Endothelial cell of umbilical vein (primary cell): ENCODE results near the gene CCBE1. TPM values are rescaled to one million over a fixed set of nuclear protein-coding genes. Genes with fewer than 3 reads are reported as not detected.

Experiments
- BruUV-seq: library from RNA; stranded (reverse); fragments of 400-500 nt; replicated peaks from 2 replicates; lab custom pipeline; 2021; lab: Mats Ljungman, UMichigan
- CTCF ChIA-PET: fragments of 300-600, 350-600 bp; sonication (Branson Sonifier 250); formaldehyde crosslinking; loops from one replicate; lab custom pipeline; 2021; ENCODE audit warnings: antibody characterized with exemption, inconsistent platforms; lab: Charles Lee
- POLR2A ChIA-PET: fragments of 300-600, 350-600 bp; sonication (Branson Sonifier 250); formaldehyde crosslinking; loops from one replicate; lab custom pipeline; 2021; ENCODE audit warnings: antibody characterized with exemption, inconsistent platforms; lab: Charles Lee
- DNase-seq: peaks from one replicate; pipeline ENCODE4 v3.0.0-alpha.2; 2011; ENCODE audit warnings: low read depth, low spot score
- FAIRE-seq: peaks from 2 replicates; lab custom pipeline; 2011; peaks lifted over from hg19 to GRCh38; lab: Jason Lieb, UNC
- H2AFZ ChIP-seq: 2 replicates; pipeline ENCODE4 v1.6.0; 2012; ENCODE audit warnings: low read depth, low read length, control low read depth, inconsistent platforms
- H3K27ac ChIP-seq: 2 replicates; pipeline ENCODE4 v1.5.1; 2011; ENCODE audit warnings: low read depth, mild to moderate bottlenecking, control low read depth, low read length, moderate library complexity; ENCODE audit not compliant: insufficient read depth
- H3K27me3 ChIP-seq, 2 experiments: 2 replicates each; pipeline versions ENCODE4 v1.6.0 to v1.6.1; 2011; ENCODE audit warnings: low read length in 2 of 2, mixed read lengths in 1 of 2; ENCODE audit not compliant: control insufficient read depth in 2 of 2, insufficient read depth in 2 of 2
- H3K36me3 ChIP-seq, 2 experiments: 2 replicates in 1 of 2; 3 replicates in 1 of 2; pipeline ENCODE4 v1.5.1; 2011; ENCODE audit warnings: low read length in 2 of 2, mild to moderate bottlenecking in 1 of 2, moderate library complexity in 1 of 2; ENCODE audit not compliant: control insufficient read depth in 2 of 2, insufficient read depth in 2 of 2; ENCODE audit errors: extremely low read depth in 1 of 2
- H3K4me1 ChIP-seq: 3 replicates; pipeline ENCODE4 v1.5.1; 2011; ENCODE audit warnings: mild to moderate bottlenecking, low read length; ENCODE audit not compliant: control insufficient read depth, insufficient read depth; ENCODE audit errors: extremely low read depth
- H3K4me2 ChIP-seq: 2 replicates; pipeline ENCODE4 v1.6.1; 2011; ENCODE audit warnings: low read length, control low read depth, mixed read lengths; ENCODE audit not compliant: insufficient read depth
- H3K4me3 ChIP-seq, 3 experiments: fragments of 200-600 bp in 1 of 3; sonication (generic), shearing (Covaris generic) in 1 of 3; replicated peaks in 1 of 3; 2 replicates each; pipeline ENCODE4 v1.5.1; 2011 to 2016; ENCODE audit warnings: control low read depth in 3 of 3, low read length in 3 of 3, mild to moderate bottlenecking in 2 of 3, inconsistent platforms in 1 of 3, low read depth in 1 of 3, moderate library complexity in 1 of 3; ENCODE audit not compliant: insufficient read depth in 1 of 3
- H3K79me2 ChIP-seq: 2 replicates; pipeline ENCODE4 v1.6.0; 2012; ENCODE audit warnings: low read length, inconsistent platforms; ENCODE audit not compliant: control insufficient read depth, insufficient read depth
- H3K9ac ChIP-seq: replicated peaks from 2 replicates; pipeline ENCODE3; 2011; ENCODE audit warnings: low read length, control low read depth; ENCODE audit not compliant: insufficient read depth; ENCODE audit errors: extremely low read depth
- H3K9me1 ChIP-seq: replicated peaks from 3 replicates; pipeline ENCODE4 v1.6.0; 2011; ENCODE audit warnings: mild to moderate bottlenecking, low read length; ENCODE audit not compliant: control insufficient read depth, insufficient read depth; ENCODE audit errors: extremely low read depth
- H3K9me3 ChIP-seq: replicated peaks from 2 replicates; pipeline ENCODE4 v1.5.1; 2012; ENCODE audit warnings: low read length, inconsistent platforms; ENCODE audit not compliant: control insufficient read depth, insufficient read depth
- H4K20me1 ChIP-seq: replicated peaks from 2 replicates; pipeline ENCODE3; 2011; ENCODE audit warnings: mild to moderate bottlenecking, low read length; ENCODE audit not compliant: control insufficient read depth, insufficient read depth; ENCODE audit errors: extremely low read depth
- CTCF ChIP-seq, 2 donors: IDR thresholded peaks; 1 replicate in 1 of 2; 2 replicates in 1 of 2; pipeline ENCODE4 v1.5.1; 2011; ENCODE audit warnings: low read length in 2 of 2, mild to moderate bottlenecking in 2 of 2, moderate library complexity in 2 of 2, control low read depth in 1 of 2, inconsistent platforms in 1 of 2, low read depth in 1 of 2; ENCODE audit not compliant: insufficient read depth in 1 of 2; ENCODE audit errors: extremely low read depth in 1 of 2
- EZH2 ChIP-seq: IDR thresholded peaks from 2 replicates; pipeline ENCODE4 v1.6.1; 2012; ENCODE audit warnings: borderline replicate concordance, low read depth, mild to moderate bottlenecking, moderate library complexity, low read length, inconsistent platforms; ENCODE audit not compliant: severe bottlenecking
- MAX ChIP-seq: IDR thresholded peaks from 2 replicates; pipeline ENCODE4 v1.6.1; 2011; ENCODE audit not compliant: insufficient read depth, insufficient read length
- POLR2A ChIP-seq: IDR thresholded peaks from 2 replicates; pipeline ENCODE4 v1.6.1; 2012; ENCODE audit warnings: low read depth, mild to moderate bottlenecking, control low read depth, low read length
- POLR2AphosphoS5 ChIP-seq: IDR thresholded peaks from 2 replicates; pipeline ENCODE4 v1.6.1; 2012; ENCODE audit warnings: low read depth, mild to moderate bottlenecking, control low read depth, low read length, moderate library complexity; ENCODE audit not compliant: insufficient read depth
- dilution Hi-C: fragments of 300-500 bp; cut with MboI; formaldehyde crosslinking; loops from one replicate; pipeline ENCODE4 v1.15.0; 2019; ENCODE audit warnings: low sequenced_read_pairs; ENCODE audit not compliant: extremely low pct_ligation_motif_present
- intact Hi-C: fragments of 100-400 bp; cut with micrococcal nuclease; formaldehyde crosslinking; loops from one replicate; pipeline ENCODE4 v1.10.0; 2022
- polyA plus RNA-seq, 4 experiments: library from polyadenylated mRNA; depleted of rRNA in 3 of 4; stranded (reverse) in 3 of 4; unstranded in 1 of 4; fragments of >200 nt; gene quantifications; 2 replicates each; pipeline versions ENCODE4 v1.2.1 to v1.2.3, GENCODE V29; 2011 to 2012; ENCODE audit warnings: missing spikeins in 1 of 4
- total RNA-seq: library from RNA; stranded (reverse); gene quantifications from 2 replicates; pipeline ENCODE4 v1.2.3, GENCODE V29; 2021

Gene CCBE1
- total and polyA plus RNA-seq, 2 donors (not counting 3 experiments of a cell fraction or from before 2014, with no cell fraction given), result 0.04 TPM; not detected in 1

DNA sequence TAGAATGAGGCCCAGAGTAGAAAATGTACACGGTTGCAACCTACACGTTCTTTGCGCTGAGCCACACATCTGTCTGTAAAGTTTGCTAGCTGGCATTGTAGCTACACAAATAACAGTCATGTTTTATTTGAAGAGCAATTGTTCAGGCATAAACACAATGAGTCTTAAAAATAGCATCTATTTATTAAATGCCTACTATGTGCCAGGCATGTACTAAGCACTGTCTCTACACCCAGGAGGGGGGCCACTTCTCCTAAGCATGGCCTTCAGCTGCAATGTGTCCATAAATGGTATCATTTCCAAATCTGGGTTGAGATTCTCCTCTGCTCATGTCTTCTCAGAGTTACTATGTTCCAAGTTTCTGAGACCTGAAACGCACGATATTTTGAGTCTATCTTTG lies 182.1 kb downstream of the CCBE1 start:
- Histone ChIP-seq H3K9me1 (no peaks in the 10 kb centered on the region), H3K27ac (no peak overlapping the region), H3K36me3 (no peaks in the 10 kb centered on the region), H2AFZ (no peak overlapping the region), H3K4me2 (no peak overlapping the region), H3K27me3 (no peaks in the 10 kb centered on the region), H3K4me1 (peaks cover 4% of the 10 kb centered on the region), H3K9ac (no peak overlapping the region), H4K20me1 (no peaks in the 10 kb centered on the region), H3K9me3 (no peaks in the 10 kb centered on the region), H3K79me2 (no peaks in the 10 kb centered on the region), H3K4me3 (no peak overlapping the region)
- ChIA-PET CTCF (interaction anchor here (1.1 to 3.3 kb wide), 5 partner anchors 42 to 308 kb away, joined by 4 to 21 read pairs (median 5); partner anchors contain the start of gene CCBE1), POLR2A (no interaction called here)
- intact Hi-C loops (no loop called here), dilution Hi-C loops (no loop called here)
- BruUV-seq, result no TSS peak
- DNase-seq (no peak), FAIRE-seq (no peak)
- no peak for TF ChIP-seq POLR2AphosphoS5
- no peak for TF ChIP-seq MAX
- TF ChIP-seq POLR2A, result no peak
- no peak for TF ChIP-seq EZH2

DNA sequence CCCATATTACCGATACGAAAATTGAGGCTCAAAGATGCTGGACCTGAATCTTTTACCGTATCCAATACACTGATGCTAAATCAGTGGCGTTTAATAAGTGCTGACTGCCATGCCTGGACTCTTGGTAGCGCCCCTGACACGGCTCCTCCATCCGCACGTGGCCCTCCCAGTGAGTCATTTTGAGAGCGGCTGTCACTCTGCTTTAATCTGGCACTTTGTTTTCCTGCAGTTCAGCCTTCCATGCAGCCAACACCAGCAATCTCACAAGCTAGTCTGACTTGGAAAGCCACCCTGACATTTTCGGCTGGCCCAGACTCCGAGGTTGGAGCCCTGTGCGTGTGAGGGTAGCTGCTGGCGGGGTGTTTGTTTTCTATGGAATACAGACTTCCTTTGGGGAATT lies 183.0 kb downstream of the CCBE1 start:
- H3K27ac ChIP-seq, result no peak overlapping the region
- H3K9ac ChIP-seq, result no peak overlapping the region
- H3K27me3 ChIP-seq, result no peaks in the 10 kb centered on the region
- no peak overlapping the region for H2AFZ ChIP-seq
- dilution Hi-C loops (no loop called here), intact Hi-C loops (no loop called here)
- no peaks in the 10 kb centered on the region for H3K79me2 ChIP-seq
- ChIA-PET POLR2A (no interaction called here), CTCF (interaction anchor here (0.7 to 3.3 kb wide), 7 partner anchors 9 to 309 kb away, joined by 3 to 21 read pairs (median 4); partner anchors contain the start of gene CCBE1)
- H3K4me3 ChIP-seq, result no peak overlapping the region
- peaks cover 4% of the 10 kb centered on the region for H3K4me1 ChIP-seq
- FAIRE-seq, result no peak
- TF ChIP-seq MAX (peak; percentile 53), CTCF (IDR thresholded peaks at IDR 0.05; ENCODE audit: extremely low read depth in 1 of 2, insufficient read depth in 1 of 2, low read depth in 1 of 2, low read length in 2 of 2) (no peak)
- peak; percentile 87 for DNase-seq
- H3K4me2 ChIP-seq, result no peak overlapping the region
- no peaks in the 10 kb centered on the region for H4K20me1 ChIP-seq
- H3K36me3 ChIP-seq, result no peaks in the 10 kb centered on the region
- BruUV-seq, result no TSS peak
- no peaks in the 10 kb centered on the region for H3K9me3 ChIP-seq
- H3K9me1 ChIP-seq, result no peaks in the 10 kb centered on the region
